ENCODE results near the gene FILIP1L.

Gene FILIP1L

DNA sequence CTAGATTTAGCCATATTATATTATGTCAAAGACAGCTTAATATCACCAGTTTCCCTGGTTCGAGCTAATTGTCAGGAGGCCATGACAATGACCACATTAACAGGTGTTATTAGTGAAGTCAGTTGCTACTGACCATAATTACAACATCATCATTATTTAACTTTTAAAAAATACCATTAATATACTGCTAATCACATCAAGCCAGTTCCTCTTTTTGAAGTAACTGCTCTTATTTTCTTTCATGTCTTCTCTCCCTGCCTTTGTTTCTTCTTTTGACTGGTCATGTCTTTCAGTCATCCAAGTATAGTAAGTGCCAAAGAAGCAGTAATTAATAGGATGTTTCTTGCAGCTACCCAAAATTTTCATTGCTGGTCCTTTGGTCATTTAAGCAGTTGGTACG lies 235.0 kb downstream of the FILIP1L start:
- Histone ChIP-seq H3K9me2 (replicated peaks; ENCODE audit: insufficient read depth, low read length) (no peaks in the 10 kb centered on the region), H3K27me3 (ENCODE audit: low read length) (no peaks in the 10 kb centered on the region), H3K9me3 (ENCODE audit: insufficient read depth, low read length) (no peaks in the 10 kb centered on the region), H3F3A (ENCODE audit: insufficient read depth) (peaks cover 9% of the 10 kb centered on the region; the same call in 1 of the 2 replicates), H3K36me3 (ENCODE audit: low read length) (no peaks in the 10 kb centered on the region), H3K4me2 (ENCODE audit: low read depth, low read length, poor library complexity, severe bottlenecking) (no peak overlapping the region), H3K4me3 (ENCODE audit: insufficient read depth, low read length, poor library complexity, severe bottlenecking) (no peak overlapping the region), H3K79me2 (ENCODE audit: insufficient read depth, low read length) (no peaks in the 10 kb centered on the region), H2AFZ (ENCODE audit: low read depth, low read length, severe bottlenecking) (no peak overlapping the region), H4K20me1 (ENCODE audit: low read depth, low read length) (peaks cover 35% of the 10 kb centered on the region; the same call in 1 of the 2 replicates), H3K27ac (ENCODE audit: low read depth, low read length) (no peak overlapping the region), H3K9ac (ENCODE audit: low read length) (no peak overlapping the region)
- TF ChIP-seq EZH2phosphoT487 (conservative IDR thresholded peaks at IDR 0.05; ENCODE audit: low read length): no peak
- TF ChIP-seq, protein P1, sequence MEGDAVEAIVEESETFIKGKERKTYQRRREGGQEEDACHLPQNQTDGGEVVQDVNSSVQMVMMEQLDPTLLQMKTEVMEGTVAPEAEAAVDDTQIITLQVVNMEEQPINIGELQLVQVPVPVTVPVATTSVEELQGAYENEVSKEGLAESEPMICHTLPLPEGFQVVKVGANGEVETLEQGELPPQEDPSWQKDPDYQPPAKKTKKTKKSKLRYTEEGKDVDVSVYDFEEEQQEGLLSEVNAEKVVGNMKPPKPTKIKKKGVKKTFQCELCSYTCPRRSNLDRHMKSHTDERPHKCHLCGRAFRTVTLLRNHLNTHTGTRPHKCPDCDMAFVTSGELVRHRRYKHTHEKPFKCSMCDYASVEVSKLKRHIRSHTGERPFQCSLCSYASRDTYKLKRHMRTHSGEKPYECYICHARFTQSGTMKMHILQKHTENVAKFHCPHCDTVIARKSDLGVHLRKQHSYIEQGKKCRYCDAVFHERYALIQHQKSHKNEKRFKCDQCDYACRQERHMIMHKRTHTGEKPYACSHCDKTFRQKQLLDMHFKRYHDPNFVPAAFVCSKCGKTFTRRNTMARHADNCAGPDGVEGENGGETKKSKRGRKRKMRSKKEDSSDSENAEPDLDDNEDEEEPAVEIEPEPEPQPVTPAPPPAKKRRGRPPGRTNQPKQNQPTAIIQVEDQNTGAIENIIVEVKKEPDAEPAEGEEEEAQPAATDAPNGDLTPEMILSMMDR (IDR thresholded peaks at IDR 0.05; ENCODE audit: insufficient read depth, low read length, poor library complexity, severe bottlenecking): no peak

DNA sequence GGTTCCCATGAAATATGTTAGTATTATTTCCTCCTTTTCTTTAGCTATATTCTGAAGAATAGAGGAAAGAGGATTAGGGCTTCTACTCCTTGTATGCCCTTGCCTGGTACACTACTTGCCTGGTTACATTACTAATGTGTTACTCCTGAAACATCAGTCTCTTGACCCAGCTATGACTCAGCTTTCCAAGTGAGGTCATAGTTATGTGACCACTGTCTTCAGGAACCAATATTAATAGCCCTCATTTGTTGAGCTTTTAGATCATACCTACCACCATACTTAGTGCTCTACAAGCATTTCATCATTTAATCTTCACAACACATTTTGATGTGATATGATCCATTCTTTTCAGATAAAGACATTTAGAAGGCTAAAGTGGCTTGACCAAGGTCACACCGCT lies 236.3 kb downstream of the FILIP1L start:
- no peak overlapping the region for H3K9ac ChIP-seq (ENCODE audit: low read length)
- TF ChIP-seq, protein P1 (IDR thresholded peaks at IDR 0.05; ENCODE audit: insufficient read depth, low read length, poor library complexity, severe bottlenecking): no peak
- TF ChIP-seq EZH2phosphoT487 (conservative IDR thresholded peaks at IDR 0.05; ENCODE audit: low read length): no peak
- H3K36me3 ChIP-seq (ENCODE audit: low read length): no peaks in the 10 kb centered on the region
- no peak overlapping the region for H3K27ac ChIP-seq (ENCODE audit: low read depth, low read length)
- no peaks in the 10 kb centered on the region for H3K9me3 ChIP-seq (ENCODE audit: insufficient read depth, low read length)
- H3F3A ChIP-seq (ENCODE audit: insufficient read depth): peaks cover 9% of the 10 kb centered on the region; the same call in 1 of the 2 replicates
- no peak overlapping the region for H3K4me2 ChIP-seq (ENCODE audit: low read depth, low read length, poor library complexity, severe bottlenecking)
- H3K27me3 ChIP-seq (ENCODE audit: low read length): no peaks in the 10 kb centered on the region
- no peaks in the 10 kb centered on the region for H3K79me2 ChIP-seq (ENCODE audit: insufficient read depth, low read length)
- H3K9me2 ChIP-seq (replicated peaks; ENCODE audit: insufficient read depth, low read length): no peaks in the 10 kb centered on the region
- peaks cover 38% of the 10 kb centered on the region; the same call in 1 of the 2 replicates for H4K20me1 ChIP-seq (ENCODE audit: low read depth, low read length)
- no peak overlapping the region for H2AFZ ChIP-seq (ENCODE audit: low read depth, low read length, severe bottlenecking)
- H3K4me3 ChIP-seq (ENCODE audit: insufficient read depth, low read length, poor library complexity, severe bottlenecking): no peak overlapping the region

DNA sequence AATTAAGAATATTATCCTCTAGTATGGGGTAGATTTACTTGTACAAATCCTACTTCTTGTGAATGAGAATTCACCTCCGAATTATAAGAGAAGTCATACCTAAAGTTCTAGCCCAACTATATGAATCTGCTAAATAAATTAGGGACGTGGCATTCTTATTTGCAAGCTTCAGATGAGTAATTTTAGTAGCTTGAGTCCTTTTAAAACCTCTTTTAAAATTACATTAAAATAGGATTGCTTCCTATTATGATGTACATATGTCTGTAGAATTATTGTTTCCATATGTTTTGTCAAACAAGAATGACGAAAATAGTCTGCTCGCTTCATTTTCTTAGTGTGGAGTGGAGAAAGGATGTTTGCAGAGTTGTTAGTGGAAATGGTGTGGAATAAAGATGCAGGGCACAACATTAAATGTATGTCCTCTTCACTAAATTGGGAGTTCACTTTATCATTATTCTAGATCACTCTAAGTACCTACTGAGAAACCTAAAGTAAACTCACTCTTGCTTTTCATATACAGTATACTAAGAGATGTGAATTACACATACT lies 237.2 kb downstream of the FILIP1L start:
- H3K9ac ChIP-seq (ENCODE audit: low read length): no peak overlapping the region
- H3K9me2 ChIP-seq (replicated peaks; ENCODE audit: insufficient read depth, low read length): no peaks in the 10 kb centered on the region
- peaks cover 38% of the 10 kb centered on the region; the same call in 1 of the 2 replicates for H4K20me1 ChIP-seq (ENCODE audit: low read depth, low read length)
- no peaks in the 10 kb centered on the region for H3K79me2 ChIP-seq (ENCODE audit: insufficient read depth, low read length)
- H3K27ac ChIP-seq (ENCODE audit: low read depth, low read length): no peak overlapping the region
- no peaks in the 10 kb centered on the region for H3K36me3 ChIP-seq (ENCODE audit: low read length)
- H2AFZ ChIP-seq (ENCODE audit: low read depth, low read length, severe bottlenecking): no peak overlapping the region
- H3F3A ChIP-seq (ENCODE audit: insufficient read depth): peaks cover 9% of the 10 kb centered on the region; the same call in 1 of the 2 replicates
- no peak overlapping the region for H3K4me2 ChIP-seq (ENCODE audit: low read depth, low read length, poor library complexity, severe bottlenecking)
- H3K9me3 ChIP-seq (ENCODE audit: insufficient read depth, low read length): no peaks in the 10 kb centered on the region
- TF ChIP-seq EZH2phosphoT487 (conservative IDR thresholded peaks at IDR 0.05; ENCODE audit: low read length): no peak
- TF ChIP-seq, protein P1 (IDR thresholded peaks at IDR 0.05; ENCODE audit: insufficient read depth, low read length, poor library complexity, severe bottlenecking): no peak
- H3K27me3 ChIP-seq (ENCODE audit: low read length): no peaks in the 10 kb centered on the region
- H3K4me3 ChIP-seq (ENCODE audit: insufficient read depth, low read length, poor library complexity, severe bottlenecking): no peak overlapping the region
